Stimulated activated CD4-positive, alpha-beta T cell treated with anti-CD3 and anti-CD28 coated beads, Interleukin-2, amount 100 ng/mL, for 24 hours (primary cell): ENCODE results near the gene CXCL1.
"Not testable (repeated sequence)": the region's sequence is repeated elsewhere in the genome, so short reads cannot be mapped to it uniquely, and the experiment has no call there.

ENCODE experiments used
- DNase-seq, 2 donors: peaks; one replicate each; pipeline ENCODE4 v3.0.0-alpha.2; 2020

The CXCL1 gene

DNA sequence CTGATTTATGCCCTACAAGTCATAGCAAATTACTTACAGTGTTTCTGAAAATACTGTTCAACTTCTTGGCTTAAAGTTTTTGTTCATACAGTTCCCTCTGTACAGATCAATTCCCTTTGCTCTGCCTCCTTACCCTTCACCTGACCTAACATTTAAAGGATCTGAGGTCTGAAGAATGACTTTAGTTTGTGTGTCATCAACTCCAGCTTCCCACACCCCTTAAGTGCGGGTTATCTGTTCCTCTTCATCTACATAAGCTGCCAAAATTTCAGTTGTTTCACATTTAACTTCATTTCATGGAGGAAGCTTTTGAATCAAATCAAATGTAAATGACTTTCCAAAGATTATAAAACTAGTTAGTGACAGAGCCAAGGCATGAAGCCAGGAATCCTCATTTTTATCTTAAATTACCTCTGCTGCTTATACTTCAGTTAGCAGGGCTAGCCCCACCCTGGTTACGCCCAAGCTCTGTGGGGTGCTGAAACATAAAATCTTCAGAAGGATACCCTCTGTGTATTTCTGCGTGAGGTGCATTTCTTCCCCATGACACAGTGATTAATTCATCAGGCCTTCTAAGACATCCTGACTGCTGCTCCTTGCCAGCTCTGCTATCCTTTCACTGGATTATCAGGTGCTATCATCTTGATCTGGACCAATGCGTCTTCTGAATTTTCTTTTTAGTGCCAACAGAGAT is 16.5 kb downstream of the CXCL1 start:
- no peak for DNase-seq

DNA sequence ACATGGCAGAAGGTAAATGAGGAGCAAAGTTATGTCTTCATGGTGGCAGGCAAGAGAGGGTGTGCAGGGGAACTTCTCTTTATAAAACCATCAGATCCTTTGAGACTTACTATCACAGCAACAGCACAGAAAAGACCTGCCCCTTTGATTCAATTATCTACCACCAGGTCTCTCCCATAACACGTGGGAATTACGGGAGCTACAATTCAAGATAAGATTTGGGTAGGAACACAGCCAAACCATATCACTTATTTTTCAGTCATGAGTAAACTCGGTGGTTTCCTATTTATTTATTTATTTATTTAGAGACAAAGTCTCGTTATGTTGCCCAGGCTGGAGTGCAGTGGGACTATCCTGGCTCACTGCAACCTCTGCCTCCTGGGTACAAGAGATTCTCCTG is 22.1 kb downstream of the CXCL1 start:
- DNase-seq, result no peak

DNA sequence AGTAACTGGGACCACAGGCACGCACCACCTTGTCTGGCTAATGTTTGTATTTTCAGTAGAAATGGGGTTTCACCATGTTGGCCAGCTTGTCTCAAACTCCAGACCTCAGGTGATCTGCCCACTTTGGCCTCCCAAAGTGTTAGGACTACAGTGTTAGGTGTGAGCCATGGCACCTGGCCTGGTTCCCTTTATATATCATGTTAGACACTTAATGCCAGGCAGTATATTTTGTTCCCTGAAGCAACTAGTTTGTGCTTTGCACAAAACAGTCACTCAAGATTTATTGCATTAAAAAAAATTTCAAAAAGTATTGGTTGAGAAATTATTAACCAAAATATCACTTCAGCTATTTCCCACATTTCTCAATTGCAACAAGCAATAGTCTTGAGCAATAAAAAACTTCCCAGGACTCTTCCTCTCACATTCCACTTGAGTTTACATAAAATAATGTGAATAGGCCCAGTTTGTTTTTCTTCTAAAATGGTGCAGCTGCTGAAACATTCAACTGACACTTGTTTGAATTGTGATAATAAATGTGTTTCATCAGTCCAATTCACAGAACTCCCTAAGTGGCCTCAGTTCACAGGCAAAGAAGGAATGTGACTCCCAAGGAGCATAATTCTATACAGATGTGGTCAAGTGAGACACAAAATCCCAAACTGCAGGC is 22.7 kb downstream of the CXCL1 start:
- no peak for DNase-seq

- DNase-seq, result no peak
These were observed 23.8 kb downstream of the CXCL1 start for GRCh38 chr4:73892966-73893365.

- no peak for DNase-seq
These were observed 24.8 kb downstream of the CXCL1 start for GRCh38 chr4:73894001-73894400.

GRCh38 chr4:73895201-73896175 is 26.3 kb downstream of the CXCL1 start:
- no peak for DNase-seq

- DNase-seq, result no peak
These were observed 27.2 kb downstream of the CXCL1 start for GRCh38 chr4:73896416-73896815.

DNA sequence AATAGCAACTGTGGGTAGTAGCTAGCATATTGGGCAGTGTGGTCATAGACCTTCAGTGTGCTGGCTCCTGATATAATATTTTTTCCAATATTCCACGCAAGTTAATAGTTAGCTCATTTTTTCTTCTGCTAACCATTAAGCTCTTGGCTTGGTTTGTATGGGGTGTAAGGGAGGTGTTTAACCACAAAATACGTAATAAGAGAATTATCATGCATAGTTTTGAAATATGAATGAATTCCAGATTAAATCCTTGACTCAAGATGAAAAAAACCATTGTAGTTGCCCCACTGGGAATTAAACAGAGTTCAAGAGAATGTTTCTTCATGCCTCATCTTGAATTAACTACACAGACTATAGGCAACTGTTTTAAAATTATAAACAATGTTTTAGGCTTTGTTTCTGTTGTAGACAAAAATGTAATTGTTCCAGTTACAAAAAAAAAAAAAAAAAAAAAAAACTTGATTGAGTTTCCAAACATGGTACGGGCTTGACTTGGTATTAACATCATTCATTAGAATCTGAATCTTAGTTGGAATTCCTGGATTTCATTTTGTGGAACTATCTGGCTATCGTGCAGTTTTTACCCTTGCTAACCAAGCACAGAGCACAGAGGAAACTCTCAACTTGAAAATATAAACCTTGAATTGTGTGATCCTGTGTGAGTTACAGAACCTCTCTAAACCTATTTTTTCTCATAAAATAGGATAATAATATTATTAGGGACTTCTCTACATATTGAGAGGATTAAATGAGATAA is 28.4 kb downstream of the CXCL1 start:
- DNase-seq, result no peak

DNA sequence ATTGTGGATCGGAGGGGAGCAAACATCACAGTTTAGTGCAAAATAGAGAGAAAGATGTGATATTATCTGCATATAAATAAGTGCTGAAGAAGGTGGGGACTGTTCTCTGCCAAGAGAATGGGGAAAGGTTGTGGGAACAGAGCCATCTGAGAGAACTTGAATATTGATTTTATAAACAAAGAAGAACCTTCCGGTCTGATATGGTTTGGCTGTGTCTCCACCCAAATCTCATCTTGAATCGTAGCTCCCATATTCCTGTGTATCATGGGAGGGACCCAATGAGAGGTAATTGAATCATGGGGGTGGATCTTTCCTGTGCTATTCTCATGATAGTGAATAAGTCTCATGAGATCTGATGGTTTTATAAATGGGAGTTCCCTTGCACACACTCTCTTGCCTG is 30.1 kb downstream of the CXCL1 start:
- DNase-seq, result not testable (repeated sequence)

GRCh38 chr4:73901031-73901430 is 31.8 kb downstream of the CXCL1 start:
- DNase-seq, result no peak

GRCh38 chr4:73902038-73902637 is 32.9 kb downstream of the CXCL1 start:
- no peak for DNase-seq

- no peak for DNase-seq
These were observed 33.8 kb downstream of the CXCL1 start for GRCh38 chr4:73902817-73903547.

GRCh38 chr4:73904491-73904890 is 35.3 kb downstream of the CXCL1 start:
- DNase-seq, result no peak

- no peak for DNase-seq
These were observed 39.8 kb downstream of the CXCL1 start for GRCh38 chr4:73908965-73909364.

DNA sequence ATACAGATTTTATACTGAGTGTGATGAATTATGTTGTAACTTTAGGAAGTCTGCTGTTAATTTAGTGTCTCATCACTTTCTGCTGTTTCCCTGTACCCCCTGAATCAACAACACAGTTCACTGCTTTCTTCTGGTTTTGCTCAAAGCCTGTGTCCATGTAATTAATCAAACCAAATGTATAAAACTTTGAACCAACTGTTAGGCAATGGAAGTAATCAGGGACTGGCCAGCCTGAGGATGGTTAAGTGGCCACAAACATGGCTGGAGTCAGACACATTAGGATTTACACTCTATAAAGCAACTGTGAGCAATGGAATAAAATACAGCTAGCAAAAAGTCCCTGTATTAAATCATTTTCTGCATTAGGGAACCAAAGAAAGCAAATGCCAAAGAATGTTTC is 42.6 kb downstream of the CXCL1 start:
- no peak for DNase-seq

DNA sequence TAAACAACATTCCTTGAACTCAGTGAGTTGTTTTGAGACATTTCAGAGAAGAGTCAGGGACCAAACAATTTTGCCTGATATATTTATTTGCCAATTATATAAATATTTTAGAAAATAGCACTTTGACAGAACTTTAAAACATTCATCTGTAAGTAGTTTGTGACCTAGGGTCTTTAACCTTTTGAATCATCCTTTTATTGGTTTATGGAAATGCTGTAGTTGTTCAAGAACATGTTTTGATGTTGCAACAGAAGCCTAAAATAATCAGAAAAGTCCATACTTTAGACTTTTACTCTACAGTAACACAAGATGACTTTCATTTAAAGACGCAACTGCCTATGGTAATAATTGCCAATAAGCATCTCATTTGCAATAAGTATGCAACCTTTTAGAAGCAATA is 43.0 kb downstream of the CXCL1 start:
- DNase-seq, result no peak

GRCh38 chr4:73914071-73914470 is 44.9 kb downstream of the CXCL1 start:
- DNase-seq, result no peak

- DNase-seq, result no peak
These were observed 47.2 kb downstream of the CXCL1 start for GRCh38 chr4:73916172-73916925.

GRCh38 chr4:73917081-73917501 is 47.9 kb downstream of the CXCL1 start:
- DNase-seq, result no peak

DNA sequence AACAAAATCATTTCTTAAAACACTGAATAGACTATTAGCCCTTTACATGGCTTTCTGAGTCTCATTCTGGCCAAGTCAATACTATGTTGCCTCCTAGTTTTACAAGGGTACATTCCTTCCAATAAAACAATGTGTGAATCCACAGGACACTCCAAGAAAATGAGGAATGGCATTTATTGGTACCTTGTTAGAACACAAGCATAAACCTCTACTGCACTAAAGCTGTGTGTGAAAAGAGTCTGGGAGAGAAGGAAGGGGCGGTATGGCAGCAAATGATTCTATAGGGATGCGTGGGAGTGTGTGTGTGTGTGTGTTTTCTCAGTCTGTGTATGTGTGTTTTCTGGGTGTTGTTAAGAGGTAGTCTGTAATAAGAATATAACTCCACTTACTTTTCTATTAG is 48.9 kb downstream of the CXCL1 start:
- DNase-seq, result no peak

- DNase-seq, result no peak
These were observed 50.5 kb downstream of the CXCL1 start for GRCh38 chr4:73919691-73920090.
